Pancreas (tissue), 10 donors: ENCODE results near the gene PIGL. TPM values are rescaled to one million over a fixed set of nuclear protein-coding genes. Genes with fewer than 3 reads are reported as not detected.

Source experiments
- ATAC-seq, 4 donors: fragments of 200-7000 bp; cut with Tn5 transposase; one replicate each; pipeline versions ENCODE4 v1.8.0 to v1.9.1; 2020; ENCODE audit warnings: mild to moderate bottlenecking in 4 of 4, moderate library complexity in 4 of 4
- DNase-seq, 6 donors: peaks; one replicate each; pipeline ENCODE4 v3.0.0-alpha.2; 2020
- FAIRE-seq: peaks from 2 replicates; lab custom pipeline; 2012; peaks lifted over from hg19 to GRCh38; lab: Jason Lieb, UNC
- H3K27ac ChIP-seq, 4 donors: fragments of 200-600 bp; sonication (generic); 1 replicate in 3 of 4; 2 replicates in 1 of 4; pipeline versions ENCODE4 v1.5.0 to v1.8.0; 2020
- H3K27me3 ChIP-seq, 4 donors: fragments of 200-600 bp; one replicate each; pipeline ENCODE4 v1.8.0; 2021
- H3K36me3 ChIP-seq, 3 donors: fragments of 200-600 bp; sonication (generic) in 1 of 3; one replicate each; pipeline versions ENCODE4 v1.5.0 to v1.8.0; 2020 to 2021
- H3K4me1 ChIP-seq, 3 donors: fragments of 200-600 bp; one replicate each; pipeline ENCODE4 v1.8.0; 2021
- H3K4me3 ChIP-seq, 4 donors: fragments of 200-600 bp; sonication (generic) in 2 of 4; one replicate each; pipeline versions ENCODE4 v1.5.0 to v1.8.0; 2020 to 2021
- H3K9me3 ChIP-seq, 4 donors: fragments of 200-600 bp; one replicate each; pipeline ENCODE4 v1.8.0; 2021
- WGBS, 2 donors: extraction: QIAGEN DNeasy Blood & Tissue Kit; methylation state at CpG; one replicate each; pipeline ENCODE4 v1.1.7; 2013; 5-methylcytosine and 5-hydroxymethylcytosine counted together
- intact Hi-C, 3 donors: fragments of 100-400 bp; cut with DNase I; formaldehyde crosslinking; loops; one replicate each; pipeline versions ENCODE4 v1.11.1 to v1.14.2; 2022
- polyA plus RNA-seq, 2 donors: library from polyadenylated mRNA; stranded (reverse); fragments of 200-250 nt; gene quantifications; one replicate each; pipeline ENCODE4 v1.2.3, GENCODE V29; 2013
- total RNA-seq, 6 donors: library from RNA; stranded (reverse); fragmentation: NEBNext Ultra II Directional in 4 of 6; extraction: Animal tissue kit (Norgen Biotek cat#: 25700) in 4 of 6; gene quantifications; one replicate each; pipeline versions ENCODE4 v1.2.1 to v1.2.4, GENCODE V29; 2021 to 2023
- TF ChIP-seq, protein P1 (sequence below), 4 donors: fragments of 200-600 bp; sonication (generic) in 3 of 4; IDR thresholded peaks; one replicate each; pipeline versions ENCODE4 v1.5.0 to v1.8.0; 2021; ENCODE audit warnings: antibody characterized with exemption in 4 of 4
- donor health status: healthy with polysubstance abuse.
- donor health status: DM: no; HTN: no; CAD: no; lungs with moderate emphysema.
- donor health status: DM: no; HTN: no; CAD: no.
- donor health status: control.
- donor health status: control.
- donor health status: Bipolar disorder and iron deficiency.
- donor health status: DM: yes; HTN: yes; CAD: no.
- donor health status: DM: no; HTN: no; CAD: no.
- donor health status: DM: no; HTN: no; CAD: no.
- donor health status: DM: yes; HTN: yes; CAD: no.

The PIGL gene
- total and polyA plus RNA-seq, 8 donors = 11.3 to 27.1 (median 17.0) TPM

DNA sequence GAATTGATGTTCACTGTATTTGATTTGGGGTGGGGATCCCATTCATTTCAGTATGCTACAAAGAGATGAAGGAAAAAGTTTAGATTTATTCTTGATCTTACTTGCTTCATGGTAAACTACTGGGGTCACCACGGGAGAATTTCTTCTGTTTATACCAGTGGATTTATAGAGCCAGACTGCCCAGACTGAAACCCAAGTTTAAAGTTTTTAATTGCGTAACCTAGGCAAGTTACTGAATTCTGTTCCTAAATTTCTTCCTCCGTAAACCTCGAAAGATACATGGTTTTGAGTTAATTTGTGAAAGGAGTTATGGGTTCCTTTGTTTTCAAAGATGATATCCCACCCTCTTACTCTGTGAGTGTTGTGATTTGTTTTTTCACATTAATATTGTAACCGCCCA, 26.4 kb downstream of the PIGL start:
- DNase-seq = no peak
- no peaks in the 10 kb centered on the region for H3K27me3 ChIP-seq
- no peaks in the 10 kb centered on the region for H3K36me3 ChIP-seq
- intact Hi-C loops = no loop called here
- no peak for ATAC-seq
- no peaks in the 10 kb centered on the region for H3K9me3 ChIP-seq
- no peak overlapping the region for H3K27ac ChIP-seq
- H3K4me3 ChIP-seq = no peak overlapping the region
- TF ChIP-seq, protein P1, sequence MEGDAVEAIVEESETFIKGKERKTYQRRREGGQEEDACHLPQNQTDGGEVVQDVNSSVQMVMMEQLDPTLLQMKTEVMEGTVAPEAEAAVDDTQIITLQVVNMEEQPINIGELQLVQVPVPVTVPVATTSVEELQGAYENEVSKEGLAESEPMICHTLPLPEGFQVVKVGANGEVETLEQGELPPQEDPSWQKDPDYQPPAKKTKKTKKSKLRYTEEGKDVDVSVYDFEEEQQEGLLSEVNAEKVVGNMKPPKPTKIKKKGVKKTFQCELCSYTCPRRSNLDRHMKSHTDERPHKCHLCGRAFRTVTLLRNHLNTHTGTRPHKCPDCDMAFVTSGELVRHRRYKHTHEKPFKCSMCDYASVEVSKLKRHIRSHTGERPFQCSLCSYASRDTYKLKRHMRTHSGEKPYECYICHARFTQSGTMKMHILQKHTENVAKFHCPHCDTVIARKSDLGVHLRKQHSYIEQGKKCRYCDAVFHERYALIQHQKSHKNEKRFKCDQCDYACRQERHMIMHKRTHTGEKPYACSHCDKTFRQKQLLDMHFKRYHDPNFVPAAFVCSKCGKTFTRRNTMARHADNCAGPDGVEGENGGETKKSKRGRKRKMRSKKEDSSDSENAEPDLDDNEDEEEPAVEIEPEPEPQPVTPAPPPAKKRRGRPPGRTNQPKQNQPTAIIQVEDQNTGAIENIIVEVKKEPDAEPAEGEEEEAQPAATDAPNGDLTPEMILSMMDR (IDR thresholded peaks at IDR 0.05) = no peak
- WGBS, 2 donors = 92 to 94% methylated on average over 5 of the region's 5 CpGs
- H3K4me1 ChIP-seq = no peaks in the 10 kb centered on the region
- no peak for FAIRE-seq

DNA sequence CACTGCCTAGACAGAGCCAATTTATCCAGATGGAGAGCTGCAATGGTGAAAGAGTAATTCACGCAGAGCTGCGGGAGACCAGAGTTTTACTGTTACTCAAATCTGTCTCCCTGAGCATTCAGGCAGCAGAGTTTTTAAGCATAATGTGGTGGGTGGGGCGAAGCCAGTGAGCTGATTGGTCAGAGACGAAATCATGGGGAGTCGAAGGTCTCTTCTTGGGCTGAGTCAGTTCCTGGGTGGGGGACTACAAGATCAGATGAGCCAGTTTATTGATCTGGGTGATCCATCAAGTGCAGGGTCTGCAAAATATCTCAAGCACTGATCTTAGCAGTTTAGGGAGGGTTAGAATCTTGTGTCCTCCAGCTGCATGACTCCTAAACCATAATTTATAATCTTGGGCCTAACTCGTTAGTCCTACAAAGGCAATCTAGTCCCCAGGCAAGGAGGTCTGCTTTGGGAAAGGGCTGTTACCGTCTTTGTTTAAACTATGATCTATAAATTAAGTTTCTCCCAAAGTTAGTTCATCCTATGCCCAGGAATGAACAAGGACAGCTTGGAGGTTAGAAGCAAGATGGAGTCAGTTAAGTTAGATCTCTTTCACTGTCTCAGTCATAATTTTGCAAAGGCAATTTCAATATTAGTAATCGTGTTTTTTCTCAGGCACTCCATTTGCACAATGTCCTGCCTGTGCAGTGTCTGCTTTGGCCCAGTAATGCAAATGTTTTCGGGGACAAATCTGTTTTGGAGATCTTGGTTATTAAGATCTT, 27.0 kb downstream of the PIGL start:
- intact Hi-C loops = no loop called here
- Histone ChIP-seq H3K36me3 (no peaks in the 10 kb centered on the region), H3K9me3 (no peaks in the 10 kb centered on the region), H3K4me3 (no peak overlapping the region), H3K27me3 (no peaks in the 10 kb centered on the region), H3K27ac (no peak overlapping the region), H3K4me1 (no peaks in the 10 kb centered on the region)
- TF ChIP-seq, protein P1 (IDR thresholded peaks at IDR 0.05) = no peak
- WGBS, 2 donors = 86 to 87% methylated on average over 9 of the region's 9 CpGs
- FAIRE-seq (no peak), DNase-seq (no peak), ATAC-seq (no peak)

DNA sequence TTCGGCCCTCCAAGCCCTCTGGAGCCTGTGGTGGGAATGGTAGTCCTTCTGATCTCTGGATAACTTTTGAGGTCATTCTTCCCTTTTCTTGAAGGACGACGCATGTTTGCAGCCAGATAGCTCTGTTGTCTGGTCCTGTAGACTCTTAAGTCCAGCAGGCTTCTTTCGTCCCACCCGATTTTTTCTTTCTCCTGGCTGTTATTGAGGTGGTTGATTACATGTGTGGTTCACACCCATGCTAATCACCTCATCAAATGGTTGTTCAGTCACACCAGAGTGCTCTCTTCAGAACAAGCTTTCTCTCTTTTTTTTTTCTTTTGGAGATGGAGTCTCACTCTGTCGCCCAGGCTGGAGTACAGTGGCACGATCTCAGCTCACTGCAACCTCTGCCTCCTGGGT, 30.6 kb downstream of the PIGL start:
- DNase-seq = no peak
- Histone ChIP-seq H3K4me1 (peaks cover 0 to under 1% (median 0%) of the 10 kb centered on the region in 3 donors), H3K27ac (no peak overlapping the region), H3K27me3 (no peaks in the 10 kb centered on the region), H3K4me3 (no peak overlapping the region), H3K9me3 (no peaks in the 10 kb centered on the region), H3K36me3 (no peaks in the 10 kb centered on the region)
- TF ChIP-seq, protein P1 (IDR thresholded peaks at IDR 0.05) = no peak
- FAIRE-seq = no peak
- intact Hi-C loops = no loop called here
- 79 to 81% methylated on average over 7 of the region's 7 CpGs for WGBS, 2 donors
- ATAC-seq = no peak

GRCh38 chr17:16250635-16251034, 33.6 kb downstream of the PIGL start:
- H3K4me1 ChIP-seq = peaks cover 0 to 15% (median 7%) of the 10 kb centered on the region in 3 donors
- ATAC-seq = peak; percentile 55 to 75 (median 65)
- no peaks in the 10 kb centered on the region for H3K9me3 ChIP-seq
- DNase-seq = peak in 2 of 6 donors; percentile 19 to 22
- H3K36me3 ChIP-seq = no peaks in the 10 kb centered on the region
- TF ChIP-seq, protein P1 (IDR thresholded peaks at IDR 0.05) = no peak
- peak overlapping the region in 1 of 4 donors; percentile 28 for H3K27ac ChIP-seq
- no peaks in the 10 kb centered on the region for H3K27me3 ChIP-seq
- intact Hi-C loops = no loop called here
- WGBS, 2 donors = 66 to 67% methylated on average over 1 of the region's 1 CpG
- H3K4me3 ChIP-seq = no peak overlapping the region
- no peak for FAIRE-seq

DNA sequence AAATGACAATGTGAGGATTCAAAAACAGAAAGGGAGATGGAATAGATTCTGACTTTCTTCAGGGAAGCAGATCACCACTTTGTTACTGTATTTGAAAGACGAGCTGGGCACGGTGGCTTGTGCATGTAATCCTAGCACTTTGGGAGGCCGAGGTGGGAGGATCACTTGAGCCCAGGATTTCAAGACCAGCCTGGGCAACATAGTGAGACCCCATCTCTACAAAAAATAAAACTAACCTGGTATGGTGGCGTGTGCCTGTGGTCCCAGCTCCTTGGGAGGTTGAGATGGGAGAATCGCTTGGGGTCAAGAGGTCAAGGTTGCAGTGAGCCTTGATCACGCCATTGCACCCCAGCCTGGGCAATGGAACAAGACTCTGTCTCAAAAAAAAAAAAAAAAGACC, 34.0 kb downstream of the PIGL start:
- ATAC-seq (no peak), FAIRE-seq (no peak), DNase-seq (no peak)
- intact Hi-C loops = no loop called here
- Histone ChIP-seq H3K4me1 (peaks cover 0 to 17% (median 11%) of the 10 kb centered on the region in 3 donors), H3K4me3 (no peak overlapping the region), H3K27me3 (no peaks in the 10 kb centered on the region), H3K9me3 (no peaks in the 10 kb centered on the region), H3K36me3 (no peaks in the 10 kb centered on the region), H3K27ac (peak overlapping the region in 1 of 4 donors; percentile 28)
- WGBS, 2 donors = 78 to 81% methylated on average over 6 of the region's 6 CpGs
- TF ChIP-seq, protein P1 (IDR thresholded peaks at IDR 0.05) = no peak
